Measurements from ENCODE around the gene TMIE. TPM values are rescaled to one million over a fixed set of nuclear protein-coding genes. Genes with fewer than 3 reads are reported as not detected.
A peak's percentile ranks its signal among the peaks of the same experiment; 100 is the strongest.

The TMIE gene
- total and polyA plus RNA-seq, 10 of the 15 experiments (the other 5 are each of a cell fraction or from before 2014, with no cell fraction given), result not detected

DNA sequence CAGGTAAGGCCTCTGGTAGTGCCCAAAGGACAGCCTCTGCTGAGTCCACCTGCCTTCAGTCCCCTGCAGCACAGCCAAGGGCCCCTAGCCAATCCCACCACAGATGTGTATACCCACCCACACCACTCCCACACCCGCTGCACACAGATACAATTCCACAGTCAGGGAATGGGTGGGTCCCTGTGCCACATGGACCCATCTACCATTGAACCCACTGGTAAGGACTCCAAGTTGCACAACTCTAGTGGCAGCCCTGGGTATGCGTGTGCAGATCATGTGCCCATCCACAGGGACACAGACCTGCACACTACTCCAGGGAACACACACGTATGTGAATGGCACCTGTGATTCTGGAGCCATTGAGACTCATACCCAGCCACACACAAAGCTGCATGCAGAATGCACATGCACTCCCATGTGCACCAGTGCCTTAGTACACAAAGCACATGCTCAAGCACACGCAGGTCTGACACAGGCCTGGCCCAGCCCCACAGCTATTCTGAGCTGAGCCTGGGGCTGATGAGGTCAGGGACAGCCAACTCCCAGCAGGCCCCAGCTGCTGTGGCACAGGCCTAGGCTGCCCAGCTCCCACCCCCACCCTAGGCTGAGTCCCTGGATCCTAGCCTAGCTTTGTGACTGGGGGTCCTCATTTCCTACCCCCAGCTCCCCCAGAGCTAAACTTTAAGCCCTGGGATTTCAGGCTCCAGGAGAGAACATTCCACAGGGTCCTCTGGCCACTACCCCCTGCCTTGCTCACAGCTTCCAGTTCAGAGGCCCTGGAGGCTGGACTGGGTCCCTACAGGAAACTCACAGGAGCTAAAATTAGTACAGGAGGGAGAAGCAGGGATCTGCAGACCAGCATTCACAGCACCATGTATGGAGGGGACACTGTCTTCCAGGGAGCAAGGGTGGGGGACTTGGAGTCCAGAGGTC lies 5.0 kb upstream of the TMIE start:
- no TSS peak for BruUV-seq (replicated peaks)
- DNase-seq (ENCODE audit: low read depth, low spot score) (no peak), ATAC-seq (no peak), FAIRE-seq (no peak)
- ChIA-PET SMC1A (ENCODE audit: uncharacterized antibody, unreplicated experiment) (no interaction called here), CTCF (interaction anchor here (0.5 to 1.6 kb wide), 7 partner anchors 10 to 629 kb away, joined by 3 to 5 read pairs (median 3); no protein-coding TSS in a partner anchor), RAD21 (ENCODE audit: unreplicated experiment) (interaction anchor here (0.7 kb wide), 1 partner anchor 207 kb away, joined by 3 read pairs; no protein-coding TSS in a partner anchor), POLR2A (interaction anchor here (0.6 kb wide), 1 partner anchor 146 kb away, joined by 3 read pairs; no protein-coding TSS in a partner anchor)
- intact Hi-C loops (cut with micrococcal nuclease; ENCODE audit: unreplicated experiment) (no loop called here), in situ Hi-C loops (cut with MboI) (no loop called here)
- Histone ChIP-seq H4K20me1 (ENCODE audit: control insufficient read depth, insufficient read depth) (no peaks in the 10 kb centered on the region), H3K27ac (ENCODE audit: control insufficient read depth, insufficient read depth) (no peak overlapping the region), H3K27me3 (replicated peaks in 1 of 2; ENCODE audit: control insufficient read depth in 2 of 2, insufficient read depth in 2 of 2, low read length in 1 of 2) (peaks cover 7 to 8% of the 10 kb centered on the region in 2 experiments), H3K9me3 (replicated peaks; ENCODE audit: control insufficient read depth, insufficient read depth, low read length) (no peaks in the 10 kb centered on the region), H2AFZ (ENCODE audit: control insufficient read depth, low read depth, low read length) (no peak overlapping the region; the same call in 1 of the 2 replicates), H3K4me2 (ENCODE audit: control insufficient read depth, insufficient read depth) (no peak overlapping the region), H3K79me2 (ENCODE audit: control insufficient read depth, insufficient read depth, low read length) (no peaks in the 10 kb centered on the region), H3K4me1 (ENCODE audit: control insufficient read depth, insufficient read depth, low read length) (peaks cover 7% of the 10 kb centered on the region), H3K9ac (ENCODE audit: control insufficient read depth, insufficient read depth, low read length) (no peak overlapping the region), H3K36me3 (ENCODE audit: control insufficient read depth in 2 of 2, insufficient read depth in 2 of 2, low read length in 1 of 2) (no peaks in the 10 kb centered on the region), H3K4me3 (no peak overlapping the region)
- 86% methylated on average over 4 of the region's 4 CpGs for WGBS (ENCODE audit: insufficient coverage, insufficient replicate concordance, low lambda C conversion rate, missing lambda C conversion rate)
- no peak for TF ChIP-seq NR2F1 (conservative IDR thresholded peaks at IDR 0.05)

DNA sequence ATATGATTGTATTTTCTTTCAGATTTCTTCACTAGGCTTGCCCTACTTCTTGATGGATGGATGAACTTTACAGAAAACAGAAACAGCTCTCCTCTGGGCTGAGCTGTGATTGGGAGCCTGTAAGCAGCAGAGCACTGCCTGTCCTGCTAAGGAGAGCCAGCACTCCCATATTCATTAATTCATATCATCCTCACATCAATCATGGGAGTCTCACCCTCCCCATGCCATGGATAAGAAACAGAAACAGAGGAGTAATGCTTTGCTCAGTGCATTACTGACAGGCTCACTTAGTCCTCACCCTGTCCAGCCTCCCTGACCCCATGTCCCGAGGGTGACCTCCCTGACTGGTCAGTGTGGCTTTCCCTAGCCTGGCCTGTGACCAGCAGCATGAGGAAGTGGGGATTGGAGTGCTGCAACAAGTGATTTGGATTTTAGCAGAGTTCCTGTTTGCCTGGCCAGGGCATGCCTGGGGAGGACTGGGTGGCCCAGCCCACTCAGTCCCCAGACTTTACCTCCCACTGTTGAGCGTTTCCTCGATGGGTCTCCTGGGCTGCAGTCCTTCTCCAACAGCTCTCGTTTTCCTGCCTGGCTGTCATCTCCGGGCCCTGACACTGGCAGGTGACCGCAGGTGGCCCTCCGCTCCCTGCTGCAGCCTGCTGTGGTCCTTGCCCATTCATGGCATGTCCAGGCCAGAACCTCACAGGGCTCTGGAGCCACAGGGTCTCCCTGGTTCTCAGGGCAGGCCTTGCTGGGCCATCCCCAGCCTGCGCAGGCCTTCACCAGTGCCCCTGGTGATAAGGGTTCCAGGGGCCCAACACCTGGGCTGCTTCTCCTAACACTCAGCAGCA lies 1.3 kb upstream of the TMIE start:
- H4K20me1 ChIP-seq (ENCODE audit: control insufficient read depth, insufficient read depth), result no peaks in the 10 kb centered on the region
- peaks cover 7% of the 10 kb centered on the region for H3K4me1 ChIP-seq (ENCODE audit: control insufficient read depth, insufficient read depth, low read length)
- no peak overlapping the region for H3K4me3 ChIP-seq
- no peak for DNase-seq (ENCODE audit: low read depth, low spot score)
- POLR2A ChIA-PET, result no interaction called here
- in situ Hi-C loops (cut with MboI), result no loop called here
- BruUV-seq (replicated peaks), result no TSS peak
- intact Hi-C loops (cut with micrococcal nuclease; ENCODE audit: unreplicated experiment), result loop anchor here (10.0 kb wide), 1 partner anchor 315 kb away; no protein-coding TSS in a partner anchor
- SMC1A ChIA-PET (ENCODE audit: uncharacterized antibody, unreplicated experiment), result no interaction called here
- TF ChIP-seq NFYB (IDR thresholded peaks at IDR 0.05; ENCODE audit: insufficient read depth, low read depth, low read length), result no peak
- 0 out of 2 replicates have a peak, but pooled peaks have one; percentile 5 for TF ChIP-seq SPI1 (IDR thresholded peaks at IDR 0.05; ENCODE audit: borderline replicate concordance, insufficient read depth, low read depth, low read length)
- H3K36me3 ChIP-seq (ENCODE audit: control insufficient read depth in 2 of 2, insufficient read depth in 2 of 2, low read length in 1 of 2), result no peaks in the 10 kb centered on the region
- WGBS (ENCODE audit: insufficient coverage, insufficient replicate concordance, low lambda C conversion rate, missing lambda C conversion rate), result 62% methylated on average over 8 of the region's 8 CpGs
- RAD21 ChIA-PET (ENCODE audit: unreplicated experiment), result no interaction called here
- H2AFZ ChIP-seq (ENCODE audit: control insufficient read depth, low read depth, low read length), result no peak overlapping the region
- ATAC-seq, result no peak
- peaks cover 2 to 7% of the 10 kb centered on the region in 2 experiments; a peak in 3 of 4 replicates for H3K27me3 ChIP-seq (replicated peaks in 1 of 2; ENCODE audit: control insufficient read depth in 2 of 2, insufficient read depth in 2 of 2, low read length in 1 of 2)
- FAIRE-seq, result no peak
- no peaks in the 10 kb centered on the region for H3K9me3 ChIP-seq (replicated peaks; ENCODE audit: control insufficient read depth, insufficient read depth, low read length)
- no peak overlapping the region for H3K27ac ChIP-seq (ENCODE audit: control insufficient read depth, insufficient read depth)
- no peak overlapping the region for H3K4me2 ChIP-seq (ENCODE audit: control insufficient read depth, insufficient read depth)
- H3K79me2 ChIP-seq (ENCODE audit: control insufficient read depth, insufficient read depth, low read length), result no peaks in the 10 kb centered on the region
- H3K9ac ChIP-seq (ENCODE audit: control insufficient read depth, insufficient read depth, low read length), result no peak overlapping the region
- CTCF ChIA-PET, result interaction anchor here (0.8 kb wide), 1 partner anchor 8 kb away, joined by 3 read pairs; no protein-coding TSS in a partner anchor

All from GM12878 (cell line).